A549 treated with Hydrocortisone at 1 μM for 4 hours (cell line): ENCODE measurements around the gene BRS3. TPM values are rescaled to one million over a fixed set of nuclear protein-coding genes. Genes with fewer than 3 reads are reported as not detected.

Experiments used
- total RNA-seq: library from RNA; stranded (reverse); fragments of 200-300 nt; extraction: Qiagen RNA extraction; gene quantifications from 5 replicates; pipeline ENCODE4 v1.2.3, GENCODE V29; 2022

BRS3 gene
- not detected in 5 replicates for total RNA-seq

GRCh38 chrX:136487647-136488046, at the start of gene BRS3:
Gene BRS3, plus strand, starts transcription at chrX:136487947. Its CDS starts 168 bp downstream, at chrX:136488115.

GRCh38 chrX:136497556-136498052, 9.9 kb downstream of the BRS3 start, which contains the start of gene HTATSF1:
Gene HTATSF1, plus strand, starts transcription at chrX:136497592. Its CDS starts 93 bp downstream, at chrX:136497685.

GRCh38 chrX:136531951-136532350, 44.2 kb downstream of the BRS3 start, which contains the start of gene VGLL1:
Gene VGLL1, plus strand, starts transcription at chrX:136532215. Its CDS starts 3,806 bp downstream, at chrX:136536021.

Other genes with a start within 250 kb of the BRS3 start
- gene MAP7D3, start 236.5 kb upstream of the BRS3 start, total RNA-seq, result 10.5 to 14.7 TPM (median 12.0 TPM) in 5 replicates
- not detected in 5 replicates for gene ADGRG4, start 187.0 kb upstream of the BRS3 start, total RNA-seq
- 48.3 to 72.1 TPM (median 56.5 TPM) in 5 replicates for gene HTATSF1, start 9.6 kb downstream of the BRS3 start, total RNA-seq
- gene VGLL1, start 44.3 kb downstream of the BRS3 start, total RNA-seq, result not detected in 5 replicates
- gene CD40LG, start 160.2 kb downstream of the BRS3 start, total RNA-seq, result not detected in 5 replicates